Activated T-cell treated with anti-CD3 and anti-CD28 coated beads, Interleukin-2, amount 50 U/mL, for 1 hour (primary cell): ENCODE measurements around the gene TUBB.
A peak's percentile ranks its signal among the peaks of the same experiment; 100 is the strongest.
"Not testable (repeated sequence)": the region's sequence is repeated elsewhere in the genome, so short reads cannot be mapped to it uniquely, and the experiment has no call there.

Experiments used
- DNase-seq: peaks from one replicate; pipeline ENCODE4 v3.0.0-alpha.2; 2020

Gene TUBB

GRCh38 chr6:30741789-30742315 lies 21.7 kb downstream of the TUBB start:
- no peak for DNase-seq

DNA sequence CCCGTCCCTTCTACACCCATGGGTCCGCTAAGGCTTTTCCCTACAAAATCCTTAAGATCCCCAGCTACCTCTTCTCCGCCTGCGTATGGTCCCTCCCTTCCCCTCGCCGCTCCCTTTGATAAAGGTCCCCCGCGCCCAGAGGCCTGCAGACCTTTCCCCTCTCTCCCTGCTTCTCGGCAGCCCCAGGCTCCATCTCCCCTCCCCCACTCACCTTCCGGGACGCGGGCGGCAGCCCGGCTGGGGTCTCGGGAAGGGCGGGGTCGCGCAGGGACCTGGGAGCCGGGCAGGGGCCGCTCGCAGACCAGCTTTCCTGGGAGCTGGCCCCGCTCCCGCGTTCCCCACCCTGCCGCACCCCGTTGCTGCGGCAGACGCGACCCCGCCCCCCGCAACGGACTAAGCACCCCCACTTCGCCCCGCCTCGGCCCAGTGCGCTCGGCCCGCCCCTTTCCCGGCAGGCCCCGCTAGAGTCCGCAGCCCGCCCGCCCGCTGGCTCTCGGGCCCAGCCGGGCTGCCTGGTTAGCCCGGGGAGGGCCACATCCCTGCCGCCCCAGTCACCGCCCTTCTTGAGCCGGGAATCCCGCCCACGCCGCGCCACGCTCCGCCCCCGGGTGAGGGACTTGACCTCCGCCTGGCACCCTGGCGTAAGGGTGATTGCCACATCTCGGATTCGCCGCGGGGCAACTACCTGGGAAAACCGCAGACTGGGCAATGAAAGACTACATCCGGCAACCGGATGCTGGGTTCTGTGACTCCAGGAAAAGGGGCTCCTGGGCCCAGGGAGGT lies 22.4 kb downstream of the TUBB start, which contains the start of gene FLOT1:
TSS of gene FLOT1 (minus strand) at position 372 of the 783 bp plus-strand sequence. CDS start 498 bp downstream, outside the sequence.
- peak; percentile 87 for DNase-seq

DNA sequence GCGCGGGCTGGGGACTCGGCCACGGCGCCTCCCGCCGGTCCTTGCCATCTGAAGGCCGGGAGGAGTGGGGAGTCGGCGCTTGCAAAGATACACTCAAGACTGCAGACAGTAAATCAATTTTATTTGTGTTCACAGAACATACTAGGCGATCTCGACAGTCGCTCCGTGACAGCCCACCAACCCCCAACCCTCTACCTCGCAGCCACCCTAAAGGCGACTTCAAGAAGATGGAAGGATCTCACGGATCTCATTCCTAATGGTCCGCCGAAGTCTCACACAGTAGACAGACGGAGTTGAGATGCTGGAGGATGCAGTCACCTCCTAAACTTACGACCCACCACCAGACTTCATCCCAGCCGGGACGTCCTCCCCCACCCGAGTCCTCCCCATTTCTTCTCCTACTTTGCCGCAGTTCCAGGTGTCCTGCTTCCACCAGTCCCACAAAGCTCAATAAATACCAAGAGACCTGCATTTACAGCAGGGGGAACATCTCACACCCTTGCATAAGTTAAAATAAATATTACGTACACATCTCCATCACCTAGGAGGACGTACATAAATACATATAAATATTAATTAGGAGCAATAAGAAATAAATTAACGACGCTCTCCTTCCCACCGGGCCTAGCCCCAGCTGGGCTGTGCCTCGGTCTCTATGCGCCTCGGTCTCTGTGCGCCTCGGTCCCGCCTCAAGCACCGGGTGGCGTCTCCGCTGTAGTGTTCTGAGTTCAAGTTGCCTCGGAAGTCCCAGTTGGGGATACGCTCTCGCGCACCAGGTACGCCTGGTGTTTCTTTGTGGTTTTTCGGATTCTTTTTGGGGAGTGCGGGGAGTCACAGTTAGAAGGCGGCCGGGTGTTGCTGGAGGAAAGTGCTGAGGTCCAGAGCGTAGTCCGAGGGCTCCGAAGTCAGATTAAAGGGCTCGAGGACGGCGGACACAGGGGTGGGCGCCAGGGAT lies 23.2 kb downstream of the TUBB start:
- peak; percentile 48 for DNase-seq

GRCh38 chr6:30744054-30744805 lies 24.1 kb downstream of the TUBB start, which contains the start of gene IER3:
TSS of gene IER3 (minus strand) at chr6:30744547. CDS start at chr6:30744518, 29 bp downstream.
- DNase-seq = peak; percentile 80

- no peak for DNase-seq
Measured at GRCh38 chr6:30747300-30747687, 27.1 kb downstream of the TUBB start.

DNA sequence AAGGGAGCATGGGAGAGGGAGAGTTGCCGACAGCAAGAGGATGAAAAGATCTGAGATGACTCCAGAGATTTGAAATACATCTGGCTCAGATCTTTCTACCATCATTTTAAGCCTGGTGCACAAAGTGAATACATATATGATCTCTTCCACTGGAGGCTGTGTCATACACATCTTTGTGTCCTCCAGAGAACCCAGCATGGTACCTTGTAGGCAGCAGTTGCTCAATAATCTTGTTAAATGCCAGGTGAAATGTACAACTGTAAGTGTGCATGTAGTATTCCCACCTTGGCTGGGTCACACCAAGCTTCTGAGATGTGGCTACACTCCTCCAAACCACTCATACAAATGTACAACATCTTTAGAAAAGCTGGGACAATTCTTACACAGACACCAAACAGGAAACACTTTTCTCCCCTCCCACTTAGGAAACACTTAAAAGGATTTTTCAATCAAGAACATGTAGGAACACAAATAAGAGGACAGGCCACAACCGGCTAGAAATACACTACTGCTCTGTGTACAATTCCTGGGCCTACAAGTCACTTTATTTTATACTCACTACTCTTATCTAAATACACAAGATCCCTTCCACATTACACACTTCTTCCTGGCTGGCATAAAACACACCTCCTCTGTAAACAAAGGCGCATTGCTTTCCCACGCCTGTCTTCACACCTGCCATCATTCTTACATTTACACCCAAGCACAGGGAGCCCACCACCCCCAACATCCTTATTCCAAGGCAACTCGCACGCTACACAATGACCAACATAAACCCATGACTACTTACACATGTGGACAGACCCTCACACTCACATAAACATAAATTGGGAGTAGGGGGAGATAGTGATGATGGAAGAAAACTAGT lies 28.0 kb downstream of the TUBB start:
- DNase-seq = no peak

DNA sequence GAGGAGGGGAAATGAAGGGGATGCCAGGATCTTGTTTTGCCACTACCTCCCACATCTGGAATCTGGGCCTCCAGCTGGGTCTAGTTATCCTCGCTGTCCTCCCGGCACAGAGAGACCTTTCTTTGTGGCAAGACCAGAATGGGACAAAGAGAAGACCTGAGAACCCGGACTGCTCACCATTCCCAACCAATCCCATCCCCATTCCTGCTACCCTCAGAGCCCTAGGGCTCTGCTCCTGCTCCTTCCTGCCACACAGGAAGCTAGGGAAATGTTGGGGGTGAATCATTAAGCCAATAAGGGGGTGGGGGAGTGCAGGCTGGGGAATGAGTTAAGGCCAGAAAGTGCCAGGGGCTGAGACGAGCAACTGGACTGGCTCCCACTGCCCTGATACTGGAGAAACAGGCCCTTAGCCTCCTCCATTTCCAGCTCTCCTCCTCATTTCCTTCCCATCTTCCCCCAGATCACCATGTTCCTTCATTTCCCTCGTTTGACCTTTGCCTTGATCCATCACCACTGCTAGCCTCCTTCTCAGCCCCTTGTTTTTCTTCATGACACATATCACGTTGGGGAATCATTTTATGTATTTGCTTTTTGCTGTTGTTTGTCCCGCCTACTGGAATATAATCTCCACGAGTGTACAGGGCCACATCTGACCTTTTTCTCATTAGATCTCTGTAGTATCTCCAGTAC lies 28.8 kb downstream of the TUBB start:
- DNase-seq = no peak

- DNase-seq = no peak
Measured at GRCh38 chr6:30749554-30750378, 29.6 kb downstream of the TUBB start.

- DNase-seq = no peak
Measured at GRCh38 chr6:30750379-30750668, 30.2 kb downstream of the TUBB start.

- DNase-seq = no peak
Measured at GRCh38 chr6:30752157-30752927, 32.2 kb downstream of the TUBB start.

GRCh38 chr6:30754631-30755030 lies 34.5 kb downstream of the TUBB start:
- DNase-seq = no peak

- DNase-seq = not testable (repeated sequence)
Measured at GRCh38 chr6:30756405-30757003, 36.4 kb downstream of the TUBB start.

- DNase-seq = no peak
Measured at GRCh38 chr6:30757261-30757904, 37.2 kb downstream of the TUBB start.

DNA sequence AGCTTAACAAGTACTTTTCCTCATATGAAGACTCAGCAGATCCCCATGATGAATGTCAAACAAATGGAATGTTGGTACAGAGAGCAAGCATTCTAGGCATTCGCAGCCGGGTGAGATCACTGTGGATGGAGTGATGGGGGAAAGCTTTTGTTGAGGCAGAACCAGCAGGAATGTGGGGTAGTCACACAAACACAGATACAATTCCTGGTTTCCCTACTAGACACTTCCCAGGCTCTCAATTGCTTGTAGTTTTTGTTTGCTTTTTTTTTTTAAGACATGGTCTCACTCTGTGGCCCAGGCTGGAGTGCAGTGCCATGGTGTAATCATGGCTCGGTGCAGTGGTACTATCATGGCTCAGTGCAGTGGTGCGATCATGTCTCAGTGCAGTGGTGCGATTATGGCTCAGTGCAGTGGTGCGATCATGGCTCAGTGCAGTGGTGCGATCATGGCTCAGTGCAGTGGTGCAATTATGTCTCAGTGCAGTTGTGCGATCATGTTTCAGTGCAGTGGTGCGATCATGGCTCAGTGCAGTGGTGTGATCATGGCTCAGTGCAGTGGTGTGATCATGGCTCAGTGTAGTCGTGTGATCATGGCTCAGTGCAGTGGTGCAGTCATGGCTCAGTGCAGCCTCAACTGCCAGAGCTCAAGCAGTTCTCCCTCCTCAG lies 39.6 kb downstream of the TUBB start:
- no peak for DNase-seq

DNA sequence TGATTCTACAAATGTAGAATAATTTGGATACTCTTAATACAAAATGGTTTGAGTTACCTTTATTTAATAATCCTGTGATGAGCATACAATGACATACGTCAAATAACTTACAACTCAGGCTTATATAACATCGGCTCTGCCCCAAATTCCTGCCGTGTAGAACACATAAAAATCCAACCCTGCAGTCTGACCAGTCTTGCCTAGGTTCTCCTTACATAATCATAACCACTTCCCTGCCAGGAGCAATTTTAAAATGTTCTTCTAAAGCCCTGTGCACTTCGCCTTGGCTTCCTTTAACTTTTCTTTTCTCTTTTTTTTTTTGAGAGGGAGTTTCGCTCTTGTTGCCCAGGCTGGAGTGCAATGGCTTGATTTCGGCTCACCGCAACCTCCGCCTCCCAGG lies 40.4 kb downstream of the TUBB start:
- no peak for DNase-seq

GRCh38 chr6:30761791-30762429 lies 41.8 kb downstream of the TUBB start:
- DNase-seq = no peak

DNA sequence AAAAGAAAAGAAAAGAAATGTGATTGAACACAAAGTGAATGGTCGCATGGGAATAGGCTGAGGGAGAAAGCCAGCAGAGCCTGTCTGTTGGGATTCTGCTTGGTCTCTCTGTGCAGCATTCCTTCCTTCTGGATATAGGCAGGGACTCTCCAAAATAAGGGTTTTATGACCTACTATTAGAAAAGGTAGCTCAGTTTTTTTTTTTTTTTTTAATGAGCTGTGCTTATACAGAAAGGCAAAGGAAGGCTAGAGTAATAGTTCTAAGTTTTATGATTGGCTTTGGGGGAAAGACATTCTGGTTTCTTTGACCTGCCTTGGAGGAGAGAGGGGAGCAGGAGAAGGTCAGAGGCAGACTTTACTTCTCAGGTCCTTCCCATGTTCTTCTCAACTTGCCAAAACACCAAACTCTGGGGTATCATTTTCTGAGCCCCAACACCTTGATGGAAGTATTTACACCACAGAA lies 43.0 kb downstream of the TUBB start:
- DNase-seq = no peak
